Measurements from ENCODE around the gene ZNF827. TPM values are rescaled to one million over a fixed set of nuclear protein-coding genes. Genes with fewer than 3 reads are reported as not detected.

The ZNF827 gene
- total RNA-seq, 1 donor, result 16.3 TPM

- TF ChIP-seq, protein P1, sequence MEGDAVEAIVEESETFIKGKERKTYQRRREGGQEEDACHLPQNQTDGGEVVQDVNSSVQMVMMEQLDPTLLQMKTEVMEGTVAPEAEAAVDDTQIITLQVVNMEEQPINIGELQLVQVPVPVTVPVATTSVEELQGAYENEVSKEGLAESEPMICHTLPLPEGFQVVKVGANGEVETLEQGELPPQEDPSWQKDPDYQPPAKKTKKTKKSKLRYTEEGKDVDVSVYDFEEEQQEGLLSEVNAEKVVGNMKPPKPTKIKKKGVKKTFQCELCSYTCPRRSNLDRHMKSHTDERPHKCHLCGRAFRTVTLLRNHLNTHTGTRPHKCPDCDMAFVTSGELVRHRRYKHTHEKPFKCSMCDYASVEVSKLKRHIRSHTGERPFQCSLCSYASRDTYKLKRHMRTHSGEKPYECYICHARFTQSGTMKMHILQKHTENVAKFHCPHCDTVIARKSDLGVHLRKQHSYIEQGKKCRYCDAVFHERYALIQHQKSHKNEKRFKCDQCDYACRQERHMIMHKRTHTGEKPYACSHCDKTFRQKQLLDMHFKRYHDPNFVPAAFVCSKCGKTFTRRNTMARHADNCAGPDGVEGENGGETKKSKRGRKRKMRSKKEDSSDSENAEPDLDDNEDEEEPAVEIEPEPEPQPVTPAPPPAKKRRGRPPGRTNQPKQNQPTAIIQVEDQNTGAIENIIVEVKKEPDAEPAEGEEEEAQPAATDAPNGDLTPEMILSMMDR (IDR thresholded peaks at IDR 0.05; ENCODE audit: extremely low read depth, low read depth, low read length), result no peak
- H3K4me1 ChIP-seq (ENCODE audit: insufficient read depth, low read length), result peaks cover 10% of the 10 kb centered on the region
- no peak overlapping the region for H2AFZ ChIP-seq (ENCODE audit: low read length)
- no peak overlapping the region for H3K4me3 ChIP-seq (ENCODE audit: insufficient read depth, low read length)
- no peaks in the 10 kb centered on the region for H3K9me3 ChIP-seq (ENCODE audit: low read depth, low read length)
- H3K36me3 ChIP-seq (ENCODE audit: insufficient read depth, low read length), result no peaks in the 10 kb centered on the region
- H3K27ac ChIP-seq (ENCODE audit: low read depth, low read length), result no peak overlapping the region
- peaks cover 9% of the 10 kb centered on the region for H3K79me2 ChIP-seq (ENCODE audit: insufficient read depth, low read length)
- H3K4me2 ChIP-seq (ENCODE audit: insufficient read depth, low read length), result no peak overlapping the region
- peaks cover 8% of the 10 kb centered on the region for H4K20me1 ChIP-seq (ENCODE audit: insufficient read depth, low read length)
- no peaks in the 10 kb centered on the region for H3K27me3 ChIP-seq (ENCODE audit: insufficient read depth, low read length)
- DNase-seq (ENCODE audit: insufficient read length, low spot score, missing footprints), result no peak
These were observed 62.0 kb downstream of the ZNF827 start for GRCh38 chr4:145876531-145877180.

- H3K4me3 ChIP-seq (ENCODE audit: insufficient read depth, low read length), result no peak overlapping the region
- H2AFZ ChIP-seq (ENCODE audit: low read length), result no peak overlapping the region
- H3K79me2 ChIP-seq (ENCODE audit: insufficient read depth, low read length), result peaks cover 3% of the 10 kb centered on the region
- H3K27ac ChIP-seq (ENCODE audit: low read depth, low read length), result no peak overlapping the region
- TF ChIP-seq, protein P1 (IDR thresholded peaks at IDR 0.05; ENCODE audit: extremely low read depth, low read depth, low read length), result no peak
- H3K4me1 ChIP-seq (ENCODE audit: insufficient read depth, low read length), result peaks cover 5% of the 10 kb centered on the region
- H3K9me3 ChIP-seq (ENCODE audit: low read depth, low read length), result no peaks in the 10 kb centered on the region
- no peaks in the 10 kb centered on the region for H3K36me3 ChIP-seq (ENCODE audit: insufficient read depth, low read length)
- H3K27me3 ChIP-seq (ENCODE audit: insufficient read depth, low read length), result no peaks in the 10 kb centered on the region
- DNase-seq (ENCODE audit: insufficient read length, low spot score, missing footprints), result no peak
- peaks cover 8% of the 10 kb centered on the region for H4K20me1 ChIP-seq (ENCODE audit: insufficient read depth, low read length)
- H3K4me2 ChIP-seq (ENCODE audit: insufficient read depth, low read length), result no peak overlapping the region
These were observed 64.7 kb downstream of the ZNF827 start for GRCh38 chr4:145873901-145874300.

DNA sequence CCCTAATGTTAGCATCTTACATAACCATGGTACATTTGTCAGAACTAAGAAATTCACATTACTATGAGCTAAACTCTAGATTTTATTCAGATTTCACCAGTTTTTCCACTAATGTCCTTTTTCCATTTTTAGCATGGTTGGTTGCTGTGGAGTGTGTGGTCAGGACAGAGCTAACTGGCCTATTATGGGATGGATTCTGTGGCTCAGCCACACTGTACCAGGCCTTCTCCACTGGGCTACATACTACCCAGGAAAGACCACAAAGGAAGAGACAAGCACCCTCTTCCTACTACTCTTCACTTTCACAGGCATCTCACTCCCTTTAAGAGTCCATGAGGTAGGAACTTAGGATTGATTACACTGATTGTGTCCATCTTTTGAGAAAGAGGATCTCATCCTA is 67.4 kb downstream of the ZNF827 start:
- Histone ChIP-seq H3K9me3 (ENCODE audit: low read depth, low read length) (no peaks in the 10 kb centered on the region), H3K4me3 (ENCODE audit: insufficient read depth, low read length) (no peak overlapping the region), H2AFZ (ENCODE audit: low read length) (no peak overlapping the region), H4K20me1 (ENCODE audit: insufficient read depth, low read length) (peaks cover 3% of the 10 kb centered on the region), H3K27ac (ENCODE audit: low read depth, low read length) (no peak overlapping the region), H3K79me2 (ENCODE audit: insufficient read depth, low read length) (no peaks in the 10 kb centered on the region), H3K4me2 (ENCODE audit: insufficient read depth, low read length) (no peak overlapping the region), H3K27me3 (ENCODE audit: insufficient read depth, low read length) (no peaks in the 10 kb centered on the region), H3K36me3 (ENCODE audit: insufficient read depth, low read length) (no peaks in the 10 kb centered on the region), H3K4me1 (ENCODE audit: insufficient read depth, low read length) (no peaks in the 10 kb centered on the region)
- no peak for DNase-seq (ENCODE audit: insufficient read length, low spot score, missing footprints)
- TF ChIP-seq, protein P1 (IDR thresholded peaks at IDR 0.05; ENCODE audit: extremely low read depth, low read depth, low read length), result no peak

DNA sequence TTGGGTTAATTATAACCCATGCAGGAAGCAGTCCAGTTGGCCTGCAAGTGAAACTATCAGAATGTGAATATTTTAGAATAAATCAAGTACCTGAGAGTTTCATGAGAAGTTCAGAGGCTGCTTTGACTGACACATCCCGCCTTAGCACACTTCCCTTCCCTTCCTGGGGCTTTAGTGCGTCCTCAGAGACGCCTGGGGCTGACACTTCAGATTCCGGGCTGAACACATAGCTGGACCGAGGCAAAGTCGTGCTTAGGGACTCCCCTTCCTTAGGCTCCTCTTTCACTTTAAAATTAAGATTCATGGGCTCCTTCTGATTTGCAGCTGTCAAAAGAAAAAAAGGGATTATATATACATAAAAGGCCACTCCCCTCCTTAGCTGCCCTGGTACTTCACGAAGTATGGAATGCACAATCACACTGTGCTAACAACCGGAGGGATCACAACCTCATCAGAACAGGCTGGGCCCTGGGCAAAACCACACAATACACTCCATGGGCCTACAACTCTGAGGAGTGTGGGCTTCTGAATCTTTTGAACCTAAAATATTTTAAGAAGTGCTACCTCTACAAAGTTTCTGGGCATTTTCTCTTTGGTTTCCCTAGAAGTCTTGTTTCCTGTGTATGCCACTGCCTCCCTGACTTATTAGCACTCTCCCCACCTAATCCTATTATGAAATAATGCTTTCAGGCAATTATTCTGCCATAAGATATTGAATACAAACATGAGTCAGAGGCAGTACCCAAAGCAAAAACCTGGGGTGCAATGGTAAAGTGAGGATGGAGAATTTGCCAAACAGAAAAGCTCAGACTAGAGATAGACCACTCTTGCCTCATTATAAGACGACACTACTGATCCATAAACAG is 68.2 kb downstream of the ZNF827 start:
- TF ChIP-seq, protein P1 (IDR thresholded peaks at IDR 0.05; ENCODE audit: extremely low read depth, low read depth, low read length), result no peak
- Histone ChIP-seq H4K20me1 (ENCODE audit: insufficient read depth, low read length) (no peaks in the 10 kb centered on the region), H3K4me3 (ENCODE audit: insufficient read depth, low read length) (no peak overlapping the region), H3K27ac (ENCODE audit: low read depth, low read length) (no peak overlapping the region), H3K9me3 (ENCODE audit: low read depth, low read length) (no peaks in the 10 kb centered on the region), H3K4me2 (ENCODE audit: insufficient read depth, low read length) (no peak overlapping the region), H3K4me1 (ENCODE audit: insufficient read depth, low read length) (no peaks in the 10 kb centered on the region), H3K36me3 (ENCODE audit: insufficient read depth, low read length) (no peaks in the 10 kb centered on the region), H3K27me3 (ENCODE audit: insufficient read depth, low read length) (no peaks in the 10 kb centered on the region), H3K79me2 (ENCODE audit: insufficient read depth, low read length) (no peaks in the 10 kb centered on the region), H2AFZ (ENCODE audit: low read length) (no peak overlapping the region)
- no peak for DNase-seq (ENCODE audit: insufficient read length, low spot score, missing footprints)

Data from osteoblast (primary cell).